GM13977 (cell line): Measurements from ENCODE around the gene SAMD14.

Source experiments
- DNase-seq: peaks from one replicate; pipeline ENCODE4 v3.0.0; 2012; ENCODE audit warnings: low spot score
- CTCF ChIP-seq: IDR thresholded peaks from 2 replicates; pipeline ENCODE4 v1.5.1; 2012; ENCODE audit warnings: mild to moderate bottlenecking, control low read depth; ENCODE audit not compliant: insufficient read depth; ENCODE audit errors: extremely low read depth, missing control alignments
- in situ Hi-C: fragments of 300-500 bp; cut with MboI; formaldehyde crosslinking; loops from one replicate; pipeline ENCODE4 v1.12.0; 2022; ENCODE audit warnings: low sequenced_read_pairs, low pct_unique_long_range_greater_than_20kb, mixed read lengths, inconsistent platforms; ENCODE audit not compliant: unreplicated experiment

SAMD14 gene

GRCh38 chr17:50137042-50137441 lies 7.1 kb upstream of the SAMD14 start:
- in situ Hi-C loops = no loop called here
- no peak for DNase-seq
- no peak for TF ChIP-seq CTCF

GRCh38 chr17:50136096-50136687 lies 6.2 kb upstream of the SAMD14 start:
- in situ Hi-C loops = no loop called here
- no peak for DNase-seq
- no peak for TF ChIP-seq CTCF

GRCh38 chr17:50135316-50136095 lies 5.5 kb upstream of the SAMD14 start:
- in situ Hi-C loops = no loop called here

GRCh38 chr17:50134206-50135110 lies 4.5 kb upstream of the SAMD14 start:
- no peak for DNase-seq
- in situ Hi-C loops = no loop called here
- no peak for TF ChIP-seq CTCF

More at GRCh38 chr17:50135316-50136095, 5.5 kb upstream of the SAMD14 start:
- no peak for DNase-seq
- TF ChIP-seq CTCF = no peak

- in situ Hi-C loops = no loop called here
- DNase-seq = no peak
- no peak for TF ChIP-seq CTCF
Measured at GRCh38 chr17:50133769-50134099, 3.8 kb upstream of the SAMD14 start.

- in situ Hi-C loops = no loop called here
- DNase-seq = no peak
- no peak for TF ChIP-seq CTCF
Measured at GRCh38 chr17:50133028-50133768, 3.2 kb upstream of the SAMD14 start.
